ENCODE results near the gene ZSWIM9.

DNA sequence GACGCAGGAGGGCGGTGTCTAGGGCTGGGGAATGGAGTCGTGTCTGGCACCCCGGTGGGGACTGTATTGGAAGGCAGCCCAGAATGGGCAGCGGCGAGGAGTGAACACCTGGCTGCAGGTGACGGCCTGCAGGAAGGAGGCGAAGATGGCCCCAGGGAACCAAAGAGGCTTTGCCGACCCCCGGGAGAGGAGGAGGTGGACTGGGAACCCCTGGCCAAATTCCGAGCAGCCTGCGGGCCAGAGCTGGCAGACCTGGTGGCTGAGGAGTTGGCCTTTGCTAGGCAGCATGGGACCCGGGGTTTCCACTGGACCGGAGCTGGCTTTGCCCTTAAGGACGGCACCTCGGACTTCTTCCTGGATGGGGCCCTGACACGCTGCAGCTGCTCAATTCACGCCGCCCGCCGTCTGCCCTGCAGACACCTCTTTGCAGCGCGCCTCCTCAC lies 25.9 kb downstream of the ZSWIM9 start:
- TF ChIP-seq, protein P1, sequence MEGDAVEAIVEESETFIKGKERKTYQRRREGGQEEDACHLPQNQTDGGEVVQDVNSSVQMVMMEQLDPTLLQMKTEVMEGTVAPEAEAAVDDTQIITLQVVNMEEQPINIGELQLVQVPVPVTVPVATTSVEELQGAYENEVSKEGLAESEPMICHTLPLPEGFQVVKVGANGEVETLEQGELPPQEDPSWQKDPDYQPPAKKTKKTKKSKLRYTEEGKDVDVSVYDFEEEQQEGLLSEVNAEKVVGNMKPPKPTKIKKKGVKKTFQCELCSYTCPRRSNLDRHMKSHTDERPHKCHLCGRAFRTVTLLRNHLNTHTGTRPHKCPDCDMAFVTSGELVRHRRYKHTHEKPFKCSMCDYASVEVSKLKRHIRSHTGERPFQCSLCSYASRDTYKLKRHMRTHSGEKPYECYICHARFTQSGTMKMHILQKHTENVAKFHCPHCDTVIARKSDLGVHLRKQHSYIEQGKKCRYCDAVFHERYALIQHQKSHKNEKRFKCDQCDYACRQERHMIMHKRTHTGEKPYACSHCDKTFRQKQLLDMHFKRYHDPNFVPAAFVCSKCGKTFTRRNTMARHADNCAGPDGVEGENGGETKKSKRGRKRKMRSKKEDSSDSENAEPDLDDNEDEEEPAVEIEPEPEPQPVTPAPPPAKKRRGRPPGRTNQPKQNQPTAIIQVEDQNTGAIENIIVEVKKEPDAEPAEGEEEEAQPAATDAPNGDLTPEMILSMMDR (IDR thresholded peaks at IDR 0.05 in 8 of 11, conservative IDR thresholded peaks at IDR 0.05 in 3 of 11): no peak
- TF ChIP-seq POLR2A (IDR thresholded peaks at IDR 0.05) (no peak), POLR2AphosphoS5 (IDR thresholded peaks at IDR 0.05) (peak in 1 of 3 donors; percentile 52)
